Measurements from ENCODE around the gene DSN1.

The DSN1 gene

GRCh38 chr20:36796117-36796516 lies 22.6 kb upstream of the DSN1 start:
- in situ Hi-C loops (cut with HindIII; ENCODE audit: low sequenced_read_pairs): no loop called here

- in situ Hi-C loops (cut with HindIII; ENCODE audit: low sequenced_read_pairs): no loop called here
These were observed 22.1 kb upstream of the DSN1 start for GRCh38 chr20:36795691-36796090.

DNA sequence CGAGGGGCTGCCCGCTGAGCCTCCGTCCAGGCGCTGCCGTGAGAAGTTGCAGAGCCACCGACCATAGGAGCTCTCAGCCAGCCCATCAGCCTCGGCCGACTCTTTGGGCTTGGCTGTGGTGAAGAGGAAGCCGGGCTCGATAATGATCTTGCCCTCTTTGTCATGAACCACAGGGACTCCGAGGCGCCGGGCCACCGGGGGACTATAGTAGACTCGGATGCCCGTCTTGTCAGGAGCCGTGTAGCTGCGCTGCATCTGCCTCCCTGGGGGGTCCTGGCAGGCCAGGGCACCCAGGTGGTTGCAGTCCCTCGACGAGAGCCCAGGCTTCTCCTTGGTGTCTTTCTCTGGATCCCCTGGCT lies 20.5 kb upstream of the DSN1 start:
- in situ Hi-C loops (cut with HindIII; ENCODE audit: low sequenced_read_pairs): no loop called here

DNA sequence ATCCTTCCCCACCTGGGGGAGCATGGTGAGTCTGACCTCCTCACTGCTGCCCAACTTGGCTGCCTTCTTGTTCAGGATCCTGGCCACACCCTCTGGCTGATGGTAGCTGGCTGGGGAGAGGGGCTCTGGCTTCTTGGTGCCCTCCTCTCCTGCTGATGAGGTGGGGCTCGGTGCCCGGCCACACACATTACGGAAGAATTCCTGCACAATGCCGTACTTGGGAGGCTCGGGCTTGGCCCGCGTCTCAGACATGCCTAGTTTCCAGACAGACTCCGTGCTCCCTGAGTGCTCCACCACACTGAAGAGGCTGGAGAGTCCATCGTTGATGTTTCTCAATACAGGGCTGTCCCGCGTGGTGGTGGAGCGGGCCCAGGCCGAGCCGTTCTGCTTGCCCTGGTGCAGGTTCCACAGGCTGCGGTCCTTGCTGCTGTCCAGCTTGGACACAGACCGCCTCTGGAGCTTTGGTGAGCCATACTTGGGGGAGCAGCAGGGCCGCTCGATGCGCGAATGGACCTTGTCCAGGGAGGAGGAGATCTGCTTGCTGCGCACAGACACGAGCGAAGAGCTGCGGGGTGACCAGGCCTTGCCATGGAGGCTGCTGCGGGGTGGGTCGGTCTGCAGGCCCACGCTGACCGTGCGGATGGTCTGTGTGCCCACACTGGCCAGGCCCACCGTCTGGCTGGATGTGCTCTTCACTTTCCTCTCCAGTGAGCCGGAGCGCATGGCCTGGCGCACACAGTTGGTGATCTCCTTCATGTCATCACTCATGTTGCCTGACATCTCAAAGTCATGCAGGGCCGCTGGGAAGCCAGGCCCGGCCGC lies 19.9 kb upstream of the DSN1 start:
- in situ Hi-C loops (cut with HindIII; ENCODE audit: low sequenced_read_pairs): no loop called here

DNA sequence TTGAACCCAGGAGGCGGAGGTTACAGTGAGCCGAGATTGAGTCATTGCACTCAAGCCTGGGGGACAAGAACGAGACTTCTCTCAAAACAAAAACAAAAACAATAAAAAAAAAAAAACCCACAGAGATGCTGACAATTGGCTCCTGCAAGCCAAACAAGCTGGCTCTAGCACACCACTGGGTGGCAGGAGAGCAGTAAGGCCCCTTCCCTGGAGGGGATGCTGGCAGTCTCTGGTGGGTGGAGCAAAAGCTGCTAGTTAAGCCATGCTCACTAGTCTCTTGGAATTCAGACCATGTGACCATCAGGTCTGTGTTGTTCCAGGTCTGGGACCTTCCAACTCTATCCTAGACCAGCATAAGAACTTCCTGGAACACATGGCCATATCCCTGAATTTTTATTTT lies 18.9 kb upstream of the DSN1 start:
- in situ Hi-C loops (cut with HindIII; ENCODE audit: low sequenced_read_pairs): no loop called here

DNA sequence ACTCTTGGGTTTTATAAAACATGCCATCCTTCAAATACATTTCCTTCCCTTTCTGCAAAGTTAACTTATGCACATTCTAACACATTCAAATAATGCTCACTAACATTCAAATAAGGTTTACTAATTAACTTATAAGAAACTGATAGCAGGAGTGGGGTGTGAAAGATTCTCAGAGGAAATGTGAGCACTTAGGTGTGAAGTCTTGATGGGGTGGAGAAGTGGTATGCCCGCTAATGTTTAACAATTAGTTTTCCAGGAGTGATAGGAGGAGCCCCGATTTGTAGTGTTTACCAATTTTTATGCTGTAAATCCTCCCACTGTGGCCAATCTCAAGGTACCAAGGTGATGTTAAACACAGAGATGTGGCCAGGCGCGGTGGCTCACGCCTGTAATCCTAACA lies 18.3 kb upstream of the DSN1 start:
- in situ Hi-C loops (cut with HindIII; ENCODE audit: low sequenced_read_pairs): no loop called here

GRCh38 chr20:36786663-36787062 lies 13.1 kb upstream of the DSN1 start:
- in situ Hi-C loops (cut with HindIII; ENCODE audit: low sequenced_read_pairs): no loop called here

GRCh38 chr20:36786246-36786645 lies 12.7 kb upstream of the DSN1 start:
- in situ Hi-C loops (cut with HindIII; ENCODE audit: low sequenced_read_pairs): no loop called here

GRCh38 chr20:36785308-36785707 lies 11.7 kb upstream of the DSN1 start:
- in situ Hi-C loops (cut with HindIII; ENCODE audit: low sequenced_read_pairs): no loop called here

GRCh38 chr20:36784900-36785299 lies 11.3 kb upstream of the DSN1 start:
- in situ Hi-C loops (cut with HindIII; ENCODE audit: low sequenced_read_pairs): no loop called here

DNA sequence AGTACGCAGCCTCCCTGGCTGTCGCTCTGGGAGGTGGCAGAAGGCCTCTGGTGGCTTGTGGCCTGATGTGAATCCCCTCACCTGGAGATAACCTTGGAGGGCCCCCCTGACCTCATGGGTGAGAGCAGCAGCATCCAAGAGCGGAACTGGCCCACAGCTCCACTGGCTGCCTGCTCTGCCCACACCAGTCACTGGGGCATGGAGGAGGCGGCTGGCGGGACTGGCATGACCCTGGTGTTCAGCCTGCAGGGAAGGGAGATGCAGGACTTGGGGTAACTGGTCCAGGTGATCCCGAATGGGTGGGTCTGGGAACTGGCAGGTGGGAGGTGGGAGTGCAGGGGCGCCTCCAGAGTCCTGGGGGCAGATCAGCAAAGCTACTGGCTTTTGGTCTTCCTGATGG lies 10.6 kb upstream of the DSN1 start:
- in situ Hi-C loops (cut with HindIII; ENCODE audit: low sequenced_read_pairs): no loop called here

DNA sequence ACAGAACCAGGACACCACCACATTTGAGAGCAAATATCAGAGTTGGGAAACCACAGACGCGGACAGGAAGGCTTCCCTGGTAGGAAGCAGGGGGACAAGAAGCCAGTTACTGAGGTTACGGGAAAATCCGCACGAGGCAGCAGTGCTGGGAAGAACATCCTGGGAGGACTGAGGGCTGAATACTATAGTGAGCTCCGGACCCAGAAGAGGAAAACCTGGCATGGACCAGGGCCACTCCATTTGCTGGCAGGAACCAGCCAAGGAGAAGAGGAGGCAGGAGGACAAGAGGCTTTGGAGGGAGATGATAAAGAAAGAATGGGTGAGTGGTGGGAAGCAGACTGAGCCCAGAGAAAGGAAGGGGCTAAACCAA lies 6.1 kb upstream of the DSN1 start:
- in situ Hi-C loops (cut with HindIII; ENCODE audit: low sequenced_read_pairs): no loop called here

- in situ Hi-C loops (cut with HindIII; ENCODE audit: low sequenced_read_pairs): no loop called here
These were observed 5.5 kb upstream of the DSN1 start for GRCh38 chr20:36778831-36779655.

- in situ Hi-C loops (cut with HindIII; ENCODE audit: low sequenced_read_pairs): no loop called here
These were observed 4.0 kb upstream of the DSN1 start for GRCh38 chr20:36777576-36777975.

- in situ Hi-C loops (cut with HindIII; ENCODE audit: low sequenced_read_pairs): no loop called here
These were observed 3.6 kb upstream of the DSN1 start for GRCh38 chr20:36777167-36777566.

DNA sequence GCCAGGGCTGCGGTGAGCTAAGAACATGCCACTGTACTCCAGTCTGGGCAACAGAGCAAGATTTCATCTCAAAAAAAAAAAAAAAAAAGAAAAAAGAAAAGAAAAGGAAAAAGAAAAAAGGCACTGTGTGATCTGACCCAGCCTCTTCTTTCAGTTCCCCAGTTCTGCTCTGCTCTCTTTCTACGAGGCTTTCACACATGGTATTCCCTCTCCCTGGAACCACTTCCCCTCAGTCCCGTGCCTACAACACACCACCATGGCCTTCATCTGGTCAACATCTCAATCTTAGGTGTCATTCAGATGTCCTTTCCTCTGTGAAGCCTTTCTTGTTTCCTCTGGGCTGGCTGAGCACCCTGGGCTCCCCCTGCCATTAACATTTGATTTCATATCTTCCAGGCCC lies 2.3 kb upstream of the DSN1 start:
- in situ Hi-C loops (cut with HindIII; ENCODE audit: low sequenced_read_pairs): no loop called here

DNA sequence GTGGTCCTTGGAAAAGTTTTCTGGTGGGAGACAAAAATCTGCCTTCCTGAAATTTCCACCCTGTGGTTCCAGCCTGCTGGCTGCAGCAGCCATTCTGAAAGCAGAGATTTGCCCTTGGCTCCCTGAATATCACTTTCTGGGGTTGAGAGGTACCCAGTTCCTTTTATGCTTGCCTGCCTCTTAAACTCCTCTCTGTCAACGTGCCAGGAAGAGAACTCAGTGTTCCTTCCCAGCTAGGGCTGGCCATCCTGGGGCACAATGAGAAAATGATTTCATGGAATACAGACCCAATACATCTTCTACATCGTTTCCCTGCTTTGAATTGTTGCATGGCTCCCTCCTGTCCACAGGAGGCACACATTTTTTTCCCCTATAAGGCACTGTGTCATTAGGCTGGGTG lies 1.6 kb upstream of the DSN1 start:
- in situ Hi-C loops (cut with HindIII; ENCODE audit: low sequenced_read_pairs): no loop called here

- in situ Hi-C loops (cut with HindIII; ENCODE audit: low sequenced_read_pairs): no loop called here
These were observed 411 bp downstream of the DSN1 start for GRCh38 chr20:36773107-36773596.

GRCh38 chr20:36770680-36771079 lies 2.9 kb downstream of the DSN1 start:
- in situ Hi-C loops (cut with HindIII; ENCODE audit: low sequenced_read_pairs): no loop called here

DNA sequence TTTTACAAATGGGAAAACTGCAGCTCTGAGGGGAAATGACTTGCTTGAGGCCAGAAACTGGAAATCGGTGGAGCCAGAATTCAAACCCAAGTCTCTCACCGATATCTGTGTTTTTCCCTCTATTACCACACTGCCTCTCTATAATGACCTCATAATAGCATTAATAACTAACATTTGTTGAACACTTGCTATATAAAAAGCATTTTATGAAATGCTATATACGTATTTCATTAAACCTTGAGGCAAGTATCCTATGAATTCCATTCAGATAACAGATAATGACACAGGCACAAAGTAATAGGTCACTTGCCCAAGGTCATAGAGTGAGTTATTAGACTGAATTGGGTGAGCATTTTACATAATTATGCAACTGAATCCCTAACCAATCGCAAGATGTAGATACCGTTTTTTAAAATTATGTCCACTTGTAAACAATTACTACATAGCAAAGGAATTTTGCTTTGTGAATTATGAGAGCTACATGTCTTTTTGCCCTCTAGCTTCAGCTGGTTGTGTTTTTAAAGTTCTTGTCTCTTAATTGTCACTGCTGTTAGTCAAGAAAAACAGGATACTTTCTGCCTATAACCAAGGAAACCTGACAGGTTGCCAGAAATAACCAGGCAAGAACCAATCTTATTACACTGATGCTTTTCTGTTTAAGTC lies 4.7 kb downstream of the DSN1 start:
- in situ Hi-C loops (cut with HindIII; ENCODE audit: low sequenced_read_pairs): no loop called here

GRCh38 chr20:36761125-36761524 lies 12.4 kb downstream of the DSN1 start:
- in situ Hi-C loops (cut with HindIII; ENCODE audit: low sequenced_read_pairs): no loop called here

- in situ Hi-C loops (cut with HindIII; ENCODE audit: low sequenced_read_pairs): no loop called here
These were observed 12.9 kb downstream of the DSN1 start for GRCh38 chr20:36760647-36761046.
